GM21381 (cell line): Measurements from ENCODE around the gene IGSF23.

ENCODE experiments used
- ATAC-seq: cut with Tn5 transposase; IDR thresholded peaks from one replicate; pipeline ENCODE4 v1.9.1; 2021; ENCODE audit warnings: mild to moderate bottlenecking, moderate library complexity; ENCODE audit not compliant: unreplicated experiment

IGSF23 gene

GRCh38 chr19:44613295-44614178 lies at the start of gene IGSF23:
Gene IGSF23 (plus strand): TSS chr19:44613563. CDS start chr19:44613646, 83 bp downstream.
- ATAC-seq, result no peak

- ATAC-seq, result no peak
These were observed 46.4 kb upstream of the IGSF23 start for GRCh38 chr19:44566984-44567383.

- ATAC-seq, result no peak
These were observed 45.6 kb upstream of the IGSF23 start for GRCh38 chr19:44567745-44568144.

GRCh38 chr19:44570603-44570983 lies 42.8 kb upstream of the IGSF23 start:
- no peak for ATAC-seq

DNA sequence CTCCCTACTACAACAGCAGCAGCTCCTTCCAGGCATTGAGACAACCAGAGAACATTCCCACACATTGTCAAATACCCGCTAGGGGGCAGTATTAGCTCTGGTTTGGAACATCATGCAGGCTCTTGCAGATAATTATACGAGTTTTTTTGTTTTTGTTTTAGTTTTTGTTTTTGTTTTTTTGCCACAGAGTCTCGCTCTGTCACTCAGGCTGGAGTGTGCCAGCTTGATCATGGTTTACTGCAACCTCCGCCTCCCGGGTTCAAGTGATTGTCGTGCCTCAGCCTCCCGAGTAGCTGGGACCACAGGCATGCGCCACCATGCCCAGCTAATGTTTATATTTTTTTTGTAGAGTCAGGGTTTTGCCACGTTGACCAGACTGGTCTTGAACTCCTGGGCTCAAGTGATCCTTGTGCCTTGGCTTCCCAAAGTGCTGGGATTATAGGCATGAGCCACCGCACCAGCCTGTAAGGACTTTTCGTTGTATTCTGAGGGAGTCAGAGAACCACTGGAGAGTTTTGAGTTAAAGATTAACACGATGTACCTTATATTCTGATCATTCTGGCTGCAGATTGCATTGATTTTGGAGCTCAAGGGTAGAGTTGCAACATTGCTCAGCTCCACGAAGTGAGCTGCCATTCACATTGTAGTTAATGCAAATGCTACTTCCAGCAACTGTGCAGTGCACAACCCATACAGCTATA lies 42.2 kb upstream of the IGSF23 start:
- ATAC-seq, result no peak

DNA sequence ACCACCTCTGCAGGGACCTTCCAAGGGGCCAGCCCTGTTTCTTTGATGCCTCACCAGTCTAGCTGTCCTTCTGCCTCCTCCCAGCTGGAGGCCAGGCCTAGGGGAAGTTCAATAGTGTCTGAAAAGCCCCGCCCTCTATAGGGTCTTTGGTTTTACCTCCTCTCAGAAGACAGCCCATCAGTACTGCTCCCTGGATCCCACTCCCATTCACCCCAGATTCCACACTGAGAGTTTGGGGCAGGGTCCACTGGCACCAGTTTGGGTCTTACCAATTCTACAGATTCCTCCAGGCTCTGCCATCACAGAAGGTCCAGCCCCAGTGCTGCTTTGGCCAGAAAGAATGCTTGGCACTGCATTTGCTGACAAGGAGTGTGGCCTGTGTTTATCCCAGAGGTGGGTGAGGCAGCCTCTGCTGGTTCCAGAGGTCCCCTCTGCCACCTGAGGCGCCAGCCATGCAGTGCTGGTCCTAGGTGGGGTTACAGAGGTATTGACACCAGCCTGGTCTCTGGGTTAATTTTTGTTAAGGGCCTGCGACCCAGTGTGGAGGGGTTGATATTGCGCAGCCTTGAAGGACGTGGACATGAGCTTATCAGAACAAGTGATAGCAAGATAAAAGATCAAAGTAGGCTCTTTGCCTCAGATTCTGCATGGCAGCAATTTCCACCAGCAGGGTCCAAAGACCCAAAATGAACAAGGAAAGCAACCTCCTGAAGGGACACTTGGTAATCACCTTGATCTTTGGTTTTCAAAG lies 41.4 kb upstream of the IGSF23 start:
- ATAC-seq, result no peak

- no peak for ATAC-seq
These were observed 40.8 kb upstream of the IGSF23 start for GRCh38 chr19:44572581-44572900.

DNA sequence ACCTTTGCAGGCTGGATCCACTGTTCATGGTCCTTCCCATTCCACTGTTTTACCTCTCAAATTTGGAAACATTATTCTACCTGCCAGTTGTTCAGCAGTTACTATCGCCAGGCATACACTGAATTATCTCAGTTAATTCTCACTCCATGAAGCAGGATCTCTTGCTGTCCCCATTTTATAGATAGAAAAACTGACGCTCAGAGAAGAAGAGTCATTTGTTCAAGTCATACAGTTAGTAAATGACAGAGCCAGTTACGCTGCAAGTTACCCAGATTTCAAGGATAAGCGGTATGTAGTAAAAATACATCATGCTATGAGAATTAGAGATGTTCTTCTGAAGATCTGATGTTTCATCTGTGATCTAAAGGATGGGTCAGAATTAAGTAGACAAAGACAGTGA lies 40.2 kb upstream of the IGSF23 start:
- no peak for ATAC-seq

DNA sequence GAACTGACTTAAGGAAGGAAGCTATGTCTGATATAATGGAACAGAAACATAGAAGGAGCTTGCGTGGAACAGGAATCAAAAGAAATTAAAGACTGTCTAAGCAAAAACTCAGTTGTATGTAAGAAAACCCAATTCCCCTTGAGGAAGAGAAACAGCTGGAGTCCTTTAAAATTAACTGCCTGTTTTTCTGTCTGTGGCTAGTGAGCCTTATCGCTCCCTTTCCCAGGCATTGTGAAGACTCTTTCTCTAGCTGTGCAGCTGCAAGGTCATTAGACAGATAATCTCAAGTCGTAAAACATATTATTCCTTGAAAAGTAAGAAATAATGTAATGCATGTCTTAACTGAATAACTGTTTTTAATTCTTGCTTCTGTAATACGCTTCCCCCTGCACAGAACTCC lies 39.7 kb upstream of the IGSF23 start:
- no peak for ATAC-seq

- no peak for ATAC-seq
These were observed 39.0 kb upstream of the IGSF23 start for GRCh38 chr19:44574186-44574950.

DNA sequence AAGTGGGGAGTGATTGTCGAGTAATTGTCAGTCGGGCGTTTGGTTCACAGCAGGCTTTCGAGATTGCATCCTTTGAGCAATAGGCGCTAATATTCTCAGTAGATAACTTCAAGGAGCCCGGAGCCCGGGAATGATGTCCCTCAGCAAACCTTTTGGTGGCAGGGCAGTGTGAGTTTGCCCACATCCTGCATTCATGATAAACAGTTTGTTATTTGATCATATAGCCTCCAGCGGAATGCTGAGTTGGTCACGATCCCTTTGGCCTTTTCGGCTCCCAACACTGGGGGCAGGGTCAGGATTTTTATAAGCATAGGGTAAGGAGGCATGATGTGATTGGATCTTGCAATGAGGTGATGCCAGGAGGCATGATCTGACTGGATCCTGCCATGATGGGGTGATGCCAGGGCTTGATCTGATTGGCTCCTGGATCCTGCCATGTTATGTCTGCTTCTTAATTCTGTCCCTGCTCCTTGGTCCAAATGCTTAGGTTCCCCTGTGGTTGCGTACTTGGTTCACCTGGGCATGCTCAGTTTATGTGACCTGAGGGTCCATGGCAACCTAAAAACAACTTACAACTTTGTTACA lies 38.2 kb upstream of the IGSF23 start:
- no peak for ATAC-seq

- no peak for ATAC-seq
These were observed 36.4 kb upstream of the IGSF23 start for GRCh38 chr19:44576843-44577565.

GRCh38 chr19:44577566-44577874 lies 35.8 kb upstream of the IGSF23 start:
- no peak for ATAC-seq

- ATAC-seq, result no peak
These were observed 33.5 kb upstream of the IGSF23 start for GRCh38 chr19:44579663-44580365.

DNA sequence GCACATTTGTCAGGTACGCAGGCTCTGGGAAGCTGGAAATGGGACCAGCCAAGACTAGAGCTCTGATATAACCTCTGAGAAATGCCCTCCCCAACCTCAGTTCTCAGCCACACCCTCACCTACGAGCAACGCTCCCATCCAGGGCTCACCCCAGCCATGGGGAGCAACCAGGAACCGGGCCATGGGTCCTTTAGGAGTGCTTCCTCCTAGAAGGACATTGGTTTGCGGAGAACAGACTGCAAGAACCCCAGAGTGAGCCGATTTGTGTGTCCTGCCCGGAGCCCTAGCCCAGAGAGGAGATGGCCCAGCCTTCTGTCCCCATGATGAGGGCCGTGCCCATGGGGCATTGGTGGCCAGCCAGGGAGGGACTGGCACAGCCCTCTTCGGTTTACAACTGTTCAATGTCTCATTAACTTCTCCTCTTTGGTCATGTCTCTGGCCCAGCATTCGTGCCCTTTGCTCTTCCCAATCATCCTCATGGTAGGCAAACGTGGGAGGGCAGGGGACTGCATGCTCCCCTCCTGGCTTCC lies 32.9 kb upstream of the IGSF23 start:
- no peak for ATAC-seq

- no peak for ATAC-seq
These were observed 32.1 kb upstream of the IGSF23 start for GRCh38 chr19:44581288-44581687.

DNA sequence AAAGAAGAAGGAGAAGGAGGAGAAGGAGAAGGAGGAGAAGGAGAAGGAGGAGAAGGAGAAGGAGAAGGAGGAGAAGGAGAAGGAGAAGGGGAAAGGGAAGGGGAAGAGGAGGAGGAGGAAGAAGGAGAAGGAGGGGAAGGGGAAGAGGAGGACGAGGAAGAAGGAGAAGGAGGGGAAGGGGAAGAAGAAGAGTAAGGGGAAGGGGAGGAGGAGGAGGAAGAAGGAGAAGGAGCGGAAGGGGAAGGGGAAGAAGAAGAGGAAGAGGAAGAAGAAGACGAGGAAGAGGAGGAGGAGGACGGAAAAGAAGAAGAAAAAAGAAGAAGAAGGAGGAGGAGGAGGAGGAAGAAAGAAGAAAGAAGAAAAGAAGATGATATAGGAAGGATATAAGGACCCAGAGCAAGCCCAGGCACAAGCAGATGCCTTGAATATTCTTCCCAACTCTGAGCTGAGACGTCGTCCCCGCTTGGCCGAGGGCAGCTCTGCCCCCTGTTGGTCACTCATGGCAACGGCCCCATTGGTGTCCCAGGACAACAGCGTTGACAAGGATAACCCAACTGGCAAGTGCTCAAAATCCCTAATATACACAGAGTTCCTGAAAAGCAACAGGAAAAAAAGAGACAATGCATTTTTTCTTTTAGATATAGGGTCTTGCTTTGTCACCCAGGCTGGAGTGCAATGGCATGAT lies 30.6 kb upstream of the IGSF23 start:
- no peak for ATAC-seq

- no peak for ATAC-seq
These were observed 27.8 kb upstream of the IGSF23 start for GRCh38 chr19:44585371-44586133.
